GM20000 (cell line): ENCODE measurements around the gene BUB1.

ENCODE experiments used
- DNase-seq: peaks from one replicate; pipeline ENCODE4 v3.0.0; 2012; ENCODE audit warnings: low spot score
- CTCF ChIP-seq: IDR thresholded peaks from 2 replicates; pipeline ENCODE4 v1.5.1; 2012; ENCODE audit warnings: mild to moderate bottlenecking, control low read depth; ENCODE audit errors: extremely low read depth, missing control alignments

BUB1 gene

GRCh38 chr2:110647777-110648176 lies 30.1 kb downstream of the BUB1 start:
- no peak for TF ChIP-seq CTCF
- DNase-seq, result no peak

- DNase-seq, result no peak
- TF ChIP-seq CTCF, result no peak
Observed at GRCh38 chr2:110645616-110646015, 32.2 kb downstream of the BUB1 start.

- TF ChIP-seq CTCF, result no peak
- DNase-seq, result no peak
Observed at GRCh38 chr2:110644357-110644756, 33.5 kb downstream of the BUB1 start.

GRCh38 chr2:110642360-110642759 lies 35.5 kb downstream of the BUB1 start:
- TF ChIP-seq CTCF, result no peak

GRCh38 chr2:110639972-110640371 lies 37.9 kb downstream of the BUB1 start:
- no peak for DNase-seq
- no peak for TF ChIP-seq CTCF

More at GRCh38 chr2:110642360-110642759, 35.5 kb downstream of the BUB1 start:
- no peak for DNase-seq

GRCh38 chr2:110638952-110639695 lies 38.7 kb downstream of the BUB1 start:
- TF ChIP-seq CTCF, result no peak

GRCh38 chr2:110638004-110638403 lies 39.9 kb downstream of the BUB1 start:
- TF ChIP-seq CTCF, result no peak

More at GRCh38 chr2:110638952-110639695, 38.7 kb downstream of the BUB1 start:
- DNase-seq, result no peak

More at GRCh38 chr2:110638004-110638403, 39.9 kb downstream of the BUB1 start:
- no peak for DNase-seq
